KMS-11 (cell line): ENCODE data around the gene RASSF3.

Experiments used
- H2AFZ ChIP-seq: fragments of 200-600 bp; sonication (generic); 2 replicates; pipeline ENCODE4 v1.6.1; 2016; ENCODE audit warnings: antibody characterized with exemption, mixed run types, low read depth
- H3K27ac ChIP-seq: fragments of 200-600 bp; sonication (generic); 2 replicates; pipeline ENCODE4 v1.6.1; 2016; ENCODE audit warnings: mild to moderate bottlenecking, mixed run types
- H3K27me3 ChIP-seq: fragments of 200-600 bp; sonication (generic); 2 replicates; pipeline ENCODE4 v1.6.1; 2017; ENCODE audit warnings: mild to moderate bottlenecking, low read depth, mixed run types, moderate library complexity; ENCODE audit not compliant: insufficient read depth
- H3K36me3 ChIP-seq: fragments of 200-600 bp; sonication (generic); 2 replicates; pipeline ENCODE4 v1.6.1; 2017; ENCODE audit warnings: mild to moderate bottlenecking, mixed run types; ENCODE audit not compliant: insufficient read depth
- H3K4me1 ChIP-seq: fragments of 200-600 bp; sonication (generic); 2 replicates; pipeline ENCODE4 v1.6.1; 2016; ENCODE audit warnings: mild to moderate bottlenecking, low read depth, mixed run types; ENCODE audit not compliant: poor library complexity, severe bottlenecking
- H3K4me2 ChIP-seq: fragments of 200-600 bp; sonication (generic); 2 replicates; pipeline ENCODE4 v1.7.0; 2016; ENCODE audit warnings: mild to moderate bottlenecking, mixed run types
- H3K4me3 ChIP-seq: fragments of 200-600 bp; sonication (generic); IDR thresholded peaks from 2 replicates; pipeline ENCODE4 v1.6.1; 2017; ENCODE audit warnings: low read depth, low read length, mixed read lengths; ENCODE audit not compliant: insufficient read depth
- H3K79me2 ChIP-seq: fragments of 200-600 bp; sonication (generic); 2 replicates; pipeline ENCODE4 v1.6.1; 2016; ENCODE audit warnings: low read depth, mixed run types; ENCODE audit not compliant: insufficient read depth
- H3K9ac ChIP-seq: fragments of 200-600 bp; sonication (generic); 2 replicates; pipeline ENCODE4 v1.6.1; 2016; ENCODE audit warnings: mild to moderate bottlenecking, mixed run types
- H4K20me1 ChIP-seq: fragments of 200-600 bp; sonication (generic); 2 replicates; pipeline ENCODE4 v1.6.1; 2016; ENCODE audit warnings: mild to moderate bottlenecking, mixed run types; ENCODE audit not compliant: insufficient read depth
- TF ChIP-seq, protein P1 (sequence below): fragments of 200-600 bp; sonication (generic); conservative IDR thresholded peaks from 2 replicates; pipeline ENCODE4 v1.6.1; 2017; ENCODE audit warnings: low read depth, mild to moderate bottlenecking, antibody characterized with exemption, low read length, moderate library complexity, mixed read lengths

The RASSF3 gene

DNA sequence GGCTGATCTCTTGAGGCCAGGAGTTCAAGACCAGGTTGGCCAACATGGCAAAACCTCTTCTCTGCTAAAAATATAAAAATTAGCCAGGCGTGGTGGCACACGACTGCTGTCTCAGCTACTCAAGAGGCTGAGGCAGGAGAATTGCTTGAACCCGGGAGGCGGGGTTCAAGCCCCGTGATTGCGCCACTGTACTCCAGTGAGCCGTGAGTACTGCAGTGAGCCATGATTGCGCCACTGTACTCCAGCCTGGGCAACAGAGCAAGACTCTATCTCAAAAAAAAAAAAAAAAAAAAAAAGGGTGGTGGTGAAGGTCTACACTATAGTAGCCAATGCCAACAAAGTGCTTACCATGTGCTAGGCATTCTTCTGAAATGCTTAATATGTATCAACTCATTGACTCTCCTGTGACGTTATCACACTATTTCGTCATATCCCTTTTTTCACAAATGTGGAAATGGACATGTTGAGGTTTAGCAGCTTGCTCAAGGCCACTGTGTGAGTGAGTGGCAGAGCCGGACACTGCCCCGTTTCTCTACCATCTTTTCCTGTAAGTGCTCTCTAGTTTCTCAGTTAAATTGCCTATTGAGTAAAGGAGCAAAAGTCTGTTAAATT lies 89.3 kb downstream of the RASSF3 start:
- H2AFZ ChIP-seq, result no peak overlapping the region
- H3K36me3 ChIP-seq, result no peaks in the 10 kb centered on the region; the same call in 1 of the 2 replicates
- TF ChIP-seq, protein P1, sequence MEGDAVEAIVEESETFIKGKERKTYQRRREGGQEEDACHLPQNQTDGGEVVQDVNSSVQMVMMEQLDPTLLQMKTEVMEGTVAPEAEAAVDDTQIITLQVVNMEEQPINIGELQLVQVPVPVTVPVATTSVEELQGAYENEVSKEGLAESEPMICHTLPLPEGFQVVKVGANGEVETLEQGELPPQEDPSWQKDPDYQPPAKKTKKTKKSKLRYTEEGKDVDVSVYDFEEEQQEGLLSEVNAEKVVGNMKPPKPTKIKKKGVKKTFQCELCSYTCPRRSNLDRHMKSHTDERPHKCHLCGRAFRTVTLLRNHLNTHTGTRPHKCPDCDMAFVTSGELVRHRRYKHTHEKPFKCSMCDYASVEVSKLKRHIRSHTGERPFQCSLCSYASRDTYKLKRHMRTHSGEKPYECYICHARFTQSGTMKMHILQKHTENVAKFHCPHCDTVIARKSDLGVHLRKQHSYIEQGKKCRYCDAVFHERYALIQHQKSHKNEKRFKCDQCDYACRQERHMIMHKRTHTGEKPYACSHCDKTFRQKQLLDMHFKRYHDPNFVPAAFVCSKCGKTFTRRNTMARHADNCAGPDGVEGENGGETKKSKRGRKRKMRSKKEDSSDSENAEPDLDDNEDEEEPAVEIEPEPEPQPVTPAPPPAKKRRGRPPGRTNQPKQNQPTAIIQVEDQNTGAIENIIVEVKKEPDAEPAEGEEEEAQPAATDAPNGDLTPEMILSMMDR, result no peak
- H3K4me1 ChIP-seq, result peaks cover 31% of the 10 kb centered on the region
- no peaks in the 10 kb centered on the region for H4K20me1 ChIP-seq
- no peaks in the 10 kb centered on the region for H3K27me3 ChIP-seq
- no peaks in the 10 kb centered on the region for H3K79me2 ChIP-seq
- H3K27ac ChIP-seq, result no peak overlapping the region
- no peak overlapping the region for H3K9ac ChIP-seq
- H3K4me3 ChIP-seq, result no peak overlapping the region
- no peak overlapping the region for H3K4me2 ChIP-seq

DNA sequence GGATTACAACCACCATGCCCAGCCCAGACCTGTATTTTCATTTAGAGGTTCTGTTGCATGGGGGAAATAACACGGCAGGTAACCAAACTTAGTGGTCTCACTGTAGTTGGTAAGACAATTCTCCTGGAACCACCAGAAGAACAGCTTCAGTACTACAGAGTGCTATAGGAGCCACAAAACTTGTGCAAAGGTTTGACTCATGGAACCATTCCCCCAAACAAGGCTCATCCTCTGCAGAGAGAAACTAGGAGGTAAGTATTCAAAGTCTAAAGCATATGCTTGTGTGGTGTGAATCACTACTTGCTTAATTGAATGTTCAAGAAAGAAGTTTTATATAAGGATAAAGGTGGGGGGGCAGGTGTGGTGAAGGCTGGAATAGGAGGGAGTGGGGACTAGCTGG lies 90.2 kb downstream of the RASSF3 start:
- Histone ChIP-seq H3K36me3 (no peaks in the 10 kb centered on the region), H3K9ac (no peak overlapping the region), H3K79me2 (no peaks in the 10 kb centered on the region), H3K27ac (peak overlapping the region; percentile 1; the same call in 1 of the 2 replicates), H3K4me1 (peaks cover 31% of the 10 kb centered on the region), H3K4me3 (no peak overlapping the region), H3K4me2 (peak overlapping the region; percentile 11; the same call in 1 of the 2 replicates), H2AFZ (no peak overlapping the region), H4K20me1 (no peaks in the 10 kb centered on the region), H3K27me3 (no peaks in the 10 kb centered on the region)
- TF ChIP-seq, protein P1, result no peak

DNA sequence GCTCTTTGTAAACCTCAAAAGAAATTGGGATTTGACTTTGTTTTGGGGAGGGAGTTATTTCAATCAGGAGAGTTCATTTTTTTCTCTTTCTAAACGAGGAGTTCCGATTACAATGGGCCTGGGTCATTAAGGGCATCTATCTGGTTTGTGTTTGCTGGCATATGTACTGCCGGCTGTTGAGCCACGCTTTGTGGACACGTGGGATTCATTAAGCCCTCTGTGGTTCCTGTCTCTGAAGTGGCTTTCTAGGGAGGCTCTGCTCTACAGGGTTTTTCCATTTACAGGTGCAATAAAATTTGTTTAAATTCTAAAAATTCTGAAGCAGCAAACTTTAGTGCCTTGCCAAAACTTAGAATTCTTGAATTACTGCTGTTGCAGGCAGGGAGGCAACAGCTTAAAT lies 91.0 kb downstream of the RASSF3 start:
- no peak overlapping the region for H3K27ac ChIP-seq
- peaks cover 29% of the 10 kb centered on the region for H3K4me1 ChIP-seq
- H4K20me1 ChIP-seq, result no peaks in the 10 kb centered on the region
- H2AFZ ChIP-seq, result no peak overlapping the region
- H3K4me2 ChIP-seq, result peak overlapping the region; percentile 11; the same call in 1 of the 2 replicates
- H3K79me2 ChIP-seq, result no peaks in the 10 kb centered on the region
- H3K9ac ChIP-seq, result no peak overlapping the region
- no peaks in the 10 kb centered on the region for H3K27me3 ChIP-seq
- H3K36me3 ChIP-seq, result no peaks in the 10 kb centered on the region
- TF ChIP-seq, protein P1, result no peak
- no peak overlapping the region for H3K4me3 ChIP-seq

DNA sequence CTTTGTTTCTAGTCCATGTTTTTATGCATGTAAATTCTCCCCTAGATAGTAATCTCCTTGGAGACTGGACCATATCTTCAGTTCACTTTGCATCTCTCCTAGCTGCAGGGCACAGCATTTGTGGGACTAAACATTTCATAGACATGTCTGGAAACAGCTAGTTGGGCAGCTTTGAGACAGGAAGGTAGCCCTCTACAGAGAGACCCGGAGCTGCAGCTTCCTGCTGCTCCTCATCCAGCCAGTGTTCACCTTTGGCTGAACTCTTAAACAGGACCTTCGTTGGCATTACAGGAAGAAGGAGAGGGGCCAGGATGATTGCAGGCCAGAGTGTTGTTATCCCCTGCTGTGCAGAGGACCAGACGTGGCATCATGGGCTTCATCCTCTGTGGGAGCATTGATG lies 96.0 kb downstream of the RASSF3 start:
- no peaks in the 10 kb centered on the region for H4K20me1 ChIP-seq
- H3K79me2 ChIP-seq, result no peaks in the 10 kb centered on the region
- TF ChIP-seq, protein P1, result no peak
- H3K27ac ChIP-seq, result no peak overlapping the region
- no peak overlapping the region for H3K4me3 ChIP-seq
- peaks cover 4% of the 10 kb centered on the region for H3K4me1 ChIP-seq
- no peaks in the 10 kb centered on the region for H3K36me3 ChIP-seq
- no peak overlapping the region for H2AFZ ChIP-seq
- no peak overlapping the region for H3K9ac ChIP-seq
- no peaks in the 10 kb centered on the region for H3K27me3 ChIP-seq
- H3K4me2 ChIP-seq, result no peak overlapping the region
